Epidermal melanocyte (primary cell): ENCODE data around the gene UNC5CL.
"Not testable (repeated sequence)": the region's sequence is repeated elsewhere in the genome, so short reads cannot be mapped to it uniquely, and the experiment has no call there.

Experiments used
- DNase-seq: peaks from one replicate; pipeline ENCODE4 v3.0.0; 2011; ENCODE audit warnings: low spot score; ENCODE audit not compliant: insufficient read length

UNC5CL gene

DNA sequence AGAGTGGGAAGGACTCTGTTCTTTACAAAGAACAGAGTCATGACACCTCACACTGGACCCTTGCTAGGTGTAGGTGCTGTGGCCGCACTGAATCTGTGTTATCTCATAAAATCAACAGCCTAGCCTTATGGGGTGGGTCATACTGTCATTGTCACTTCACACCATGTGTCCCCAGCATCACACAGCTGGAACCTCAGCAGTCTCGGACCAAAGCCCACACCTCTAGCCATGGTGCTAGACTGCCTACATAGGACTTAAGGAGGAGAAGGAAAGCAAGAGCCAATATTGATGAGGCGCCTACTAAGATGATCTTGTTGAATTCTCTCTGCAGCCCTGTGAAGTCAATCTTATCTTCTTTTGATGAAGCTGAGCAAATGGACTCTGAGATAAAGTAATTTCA, 31.0 kb downstream of the UNC5CL start:
- no peak for DNase-seq

DNA sequence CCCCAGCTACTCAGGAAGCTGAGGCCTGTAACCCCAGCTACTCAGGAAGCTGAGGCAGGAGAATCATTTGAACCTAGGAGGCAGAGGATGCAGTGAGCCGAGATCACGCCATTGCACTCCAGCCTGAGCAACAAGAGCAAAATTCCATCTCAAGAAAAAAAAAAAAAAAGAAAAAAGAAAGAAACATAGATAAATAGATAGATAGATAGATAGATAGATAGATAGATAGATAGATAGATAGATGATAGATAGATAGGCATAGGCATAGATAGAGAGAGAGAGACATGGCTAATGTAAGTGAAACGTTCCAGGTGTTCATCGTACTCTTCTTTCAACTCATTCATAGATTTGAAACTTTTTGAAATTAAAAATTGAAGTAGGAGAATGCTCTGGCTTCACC, 32.0 kb downstream of the UNC5CL start:
- not testable (repeated sequence) for DNase-seq

GRCh38 chr6:41006217-41006616, 32.8 kb downstream of the UNC5CL start:
- DNase-seq: not testable (repeated sequence)

DNA sequence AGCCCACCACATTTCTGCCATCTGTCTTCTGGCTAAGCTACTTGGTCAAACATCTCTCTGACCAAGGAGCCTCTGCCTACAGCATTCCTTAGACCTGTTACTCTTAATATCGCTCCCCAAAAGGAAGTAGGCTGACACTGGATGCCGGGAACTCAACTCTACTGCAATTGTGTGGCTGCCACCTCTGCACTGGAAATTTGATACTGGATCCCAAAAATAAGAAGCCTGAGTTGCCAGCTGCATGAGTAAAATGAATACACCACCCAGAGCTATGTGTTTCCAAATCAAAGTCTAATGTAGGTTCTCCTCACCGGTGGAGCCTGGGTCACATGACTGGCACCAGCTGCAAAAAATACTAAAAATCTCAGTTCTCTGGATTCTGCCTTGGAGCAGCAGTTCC, 36.9 kb downstream of the UNC5CL start:
- no peak for DNase-seq

- DNase-seq: no peak
Measured at GRCh38 chr6:41000248-41000647, 38.8 kb downstream of the UNC5CL start.

DNA sequence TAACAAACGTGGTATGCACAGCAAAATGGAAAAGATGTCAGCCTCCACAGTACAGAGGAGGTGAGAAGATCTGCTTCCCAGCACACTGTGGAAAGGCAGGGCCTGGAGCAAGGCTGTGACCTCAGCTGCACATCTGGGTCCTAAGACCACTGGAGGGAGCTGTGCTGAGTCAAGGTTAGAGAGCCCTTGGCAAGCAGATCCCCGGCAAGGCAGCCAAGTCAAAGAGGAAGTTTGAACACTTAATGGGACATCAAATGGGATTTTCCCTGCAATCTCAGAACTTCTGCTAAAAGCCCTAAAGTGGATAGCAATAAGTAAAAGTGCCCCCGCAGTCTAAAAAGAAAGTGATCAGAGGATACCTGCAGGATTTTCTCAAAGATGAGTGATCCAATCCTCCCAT, 39.5 kb downstream of the UNC5CL start:
- DNase-seq: no peak

- no peak for DNase-seq
Measured at GRCh38 chr6:40998661-40999060, 40.4 kb downstream of the UNC5CL start.

DNA sequence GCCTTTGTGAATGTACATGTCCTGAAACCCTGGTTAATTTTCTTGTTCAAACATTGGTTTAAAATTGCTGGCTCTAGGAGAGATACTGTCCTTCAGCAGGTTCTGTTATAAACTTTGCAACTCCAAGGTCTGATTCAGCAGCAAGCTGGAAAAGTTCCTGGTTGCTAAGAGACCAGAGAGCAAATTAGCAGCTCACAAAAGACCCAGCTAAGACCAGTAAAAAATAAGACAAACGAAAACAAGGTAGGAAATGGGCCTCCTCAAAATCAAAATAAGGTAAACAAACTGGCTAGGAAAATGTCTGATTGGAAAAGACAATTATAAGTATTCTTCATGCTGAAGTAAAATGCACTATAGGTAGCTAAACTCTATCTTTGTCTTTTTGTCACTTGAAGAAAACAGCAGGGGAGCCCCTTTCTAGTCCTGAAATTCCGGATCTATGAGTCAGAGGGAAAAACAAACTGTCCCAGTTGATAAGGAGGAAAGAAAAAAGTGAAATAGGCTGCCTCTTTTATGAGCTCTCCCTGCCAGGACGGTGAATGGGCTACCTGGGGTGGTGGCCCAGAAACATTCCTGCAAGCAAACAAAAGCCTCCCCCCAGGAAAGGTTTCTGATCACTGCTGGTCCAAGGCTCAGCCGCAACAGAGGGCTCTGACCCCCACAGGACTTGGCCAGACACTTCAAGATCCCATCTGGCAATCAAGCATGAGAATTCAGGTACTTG, 41.6 kb downstream of the UNC5CL start:
- no peak for DNase-seq

GRCh38 chr6:40996591-40997233, 42.3 kb downstream of the UNC5CL start:
- DNase-seq: no peak

DNA sequence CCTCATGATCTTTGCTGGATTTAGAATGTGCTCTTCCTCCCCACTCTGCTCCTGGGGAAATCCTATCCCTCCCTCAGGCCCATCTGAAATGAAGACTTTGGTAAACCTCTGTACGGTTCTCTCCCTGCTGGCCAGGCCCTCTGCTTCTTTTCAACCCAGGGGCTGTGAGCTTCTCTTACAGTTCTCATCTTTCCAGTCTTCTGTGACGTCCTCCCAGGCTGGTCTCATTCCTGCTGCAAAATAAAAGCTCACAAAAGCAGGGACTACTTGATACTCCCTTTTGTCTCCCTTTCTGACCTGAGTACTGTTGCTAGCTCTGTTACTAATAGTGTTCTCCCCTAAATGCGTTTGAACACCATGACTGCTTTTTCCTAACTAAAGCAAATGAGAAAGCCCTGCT, 46.3 kb downstream of the UNC5CL start:
- DNase-seq: no peak

DNA sequence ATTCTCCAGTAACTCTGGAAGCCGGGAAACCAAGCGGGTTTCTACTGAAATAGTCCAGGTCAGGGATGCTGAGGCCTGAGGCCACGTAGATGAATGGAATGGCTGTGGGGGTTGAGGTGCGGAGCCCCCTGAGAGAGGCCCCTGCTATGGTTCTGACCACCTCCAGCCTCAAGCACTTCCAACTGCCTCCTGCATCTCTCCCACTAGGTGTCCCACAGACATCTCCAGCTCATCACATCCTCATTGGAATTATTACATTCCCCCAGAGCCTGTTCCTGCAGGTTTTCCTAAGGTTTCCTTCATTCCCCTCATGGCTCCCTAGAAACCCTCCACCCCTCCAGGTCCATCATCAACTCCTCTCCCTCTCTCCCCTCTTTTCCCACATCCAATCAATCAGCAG, 48.7 kb downstream of the UNC5CL start:
- no peak for DNase-seq

- no peak for DNase-seq
Measured at GRCh38 chr6:40989204-40990169, 49.5 kb downstream of the UNC5CL start.

DNA sequence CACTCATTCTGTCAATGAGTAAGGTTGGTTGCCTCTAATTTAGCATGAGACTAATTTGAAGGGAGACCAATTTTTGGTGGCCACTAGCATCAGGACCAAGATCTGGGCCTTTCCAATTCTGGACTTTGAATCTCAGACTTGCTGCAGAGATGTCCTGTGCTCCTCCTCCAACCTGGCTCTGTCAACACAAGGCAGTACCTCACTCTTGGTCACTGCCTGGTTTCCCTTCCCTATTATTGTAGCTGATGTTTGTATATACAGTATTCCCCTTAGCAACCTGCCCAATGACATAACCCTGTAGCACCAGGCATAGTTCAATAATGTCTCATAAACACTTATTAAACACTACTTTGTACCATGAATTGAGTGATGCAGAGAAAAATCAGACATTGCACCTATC, 50.4 kb downstream of the UNC5CL start:
- no peak for DNase-seq

GRCh38 chr6:40986921-40987819, 51.9 kb downstream of the UNC5CL start:
- no peak for DNase-seq

- no peak for DNase-seq
Measured at GRCh38 chr6:40986364-40986763, 52.7 kb downstream of the UNC5CL start.

DNA sequence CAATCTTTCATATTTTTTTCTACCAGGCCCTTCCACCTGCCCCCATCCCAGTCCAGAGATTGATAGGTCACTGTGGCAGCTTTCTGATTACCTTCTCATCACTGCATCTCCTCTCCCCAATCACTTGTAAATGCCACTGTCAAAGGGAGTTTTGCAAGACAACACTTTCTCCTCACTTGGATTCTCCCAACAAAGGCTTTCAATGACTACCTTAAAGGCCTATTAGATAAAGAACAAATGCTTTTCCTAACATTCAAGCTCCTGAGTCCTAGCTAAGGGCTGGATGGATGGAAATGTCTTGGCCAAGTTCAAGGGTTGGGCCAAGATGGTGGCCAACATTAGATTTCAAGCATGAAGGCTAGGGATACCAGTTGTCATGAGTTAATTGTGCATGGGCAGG, 55.3 kb downstream of the UNC5CL start:
- DNase-seq: no peak

- no peak for DNase-seq
Measured at GRCh38 chr6:40982917-40983316, 56.1 kb downstream of the UNC5CL start.

DNA sequence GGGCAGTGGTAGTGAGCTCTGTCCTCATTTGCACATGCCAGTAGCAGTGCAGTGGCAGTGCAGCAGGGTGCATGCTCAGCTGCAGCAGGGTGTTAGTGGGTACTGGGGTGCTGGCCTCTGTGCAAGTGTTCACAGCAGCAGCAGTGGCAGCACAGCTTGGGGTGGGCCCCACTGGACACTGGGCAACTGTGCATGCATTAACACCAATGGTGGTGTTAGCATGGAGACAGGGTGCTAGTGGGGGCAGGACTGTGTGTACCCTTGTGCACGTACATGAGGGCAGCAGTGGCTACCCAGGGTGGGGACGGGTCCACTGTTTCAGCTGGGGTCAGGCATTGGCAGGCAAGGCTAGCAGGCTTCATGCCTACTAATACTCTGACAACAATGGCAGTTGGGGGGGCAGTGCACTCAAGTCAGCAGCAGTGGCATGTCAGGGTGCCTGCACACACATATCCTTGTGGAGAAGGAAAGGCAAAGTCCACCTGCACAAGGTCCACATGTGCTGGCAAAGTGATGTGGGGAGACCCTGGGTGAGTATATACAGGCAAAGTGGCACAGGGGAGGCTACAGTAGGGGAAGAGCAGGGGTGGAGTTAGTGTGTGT, 60.2 kb downstream of the UNC5CL start:
- DNase-seq: no peak

- no peak for DNase-seq
Measured at GRCh38 chr6:40977695-40978094, 61.3 kb downstream of the UNC5CL start.

GRCh38 chr6:40977085-40977484, 61.9 kb downstream of the UNC5CL start:
- no peak for DNase-seq
